Lung (tissue), 12 donors: Measurements from ENCODE around the gene CAPN2. TPM values are rescaled to one million over a fixed set of nuclear protein-coding genes. Genes with fewer than 3 reads are reported as not detected.

Experiments used
- ATAC-seq: fragments of 200-7000 bp; cut with Tn5 transposase; one replicate; pipeline ENCODE4 v1.9.1; 2020; ENCODE audit warnings: moderate number of reproducible peaks; ENCODE audit not compliant: insufficient read depth, low FRiP score
- DNase-seq, 3 donors: peaks; one replicate each; pipeline ENCODE4 v3.0.0-alpha.2; 2013 to 2017
- H3K27ac ChIP-seq, 2 donors: one replicate each; pipeline ENCODE4 v1.5.1; 2013; ENCODE audit warnings: mild to moderate bottlenecking in 2 of 2, moderate library complexity in 2 of 2, control low read depth in 1 of 2, inconsistent platforms in 1 of 2, low read depth in 1 of 2, low read length in 1 of 2
- H3K27me3 ChIP-seq, 3 donors: one replicate each; pipeline ENCODE4 v1.5.1; 2013; ENCODE audit warnings: low read length in 2 of 3; ENCODE audit not compliant: control insufficient read depth in 3 of 3, insufficient read depth in 3 of 3
- H3K36me3 ChIP-seq, 4 donors: one replicate each; pipeline ENCODE4 v1.5.1; 2013; ENCODE audit warnings: low read length in 4 of 4, mild to moderate bottlenecking in 1 of 4, moderate library complexity in 1 of 4; ENCODE audit not compliant: control insufficient read depth in 4 of 4, insufficient read depth in 4 of 4
- H3K4me1 ChIP-seq, 5 donors: one replicate each; pipeline ENCODE4 v1.5.1; 2013; ENCODE audit warnings: low read length in 5 of 5, mild to moderate bottlenecking in 2 of 5, moderate library complexity in 1 of 5; ENCODE audit not compliant: control insufficient read depth in 5 of 5, insufficient read depth in 5 of 5
- H3K4me3 ChIP-seq: one replicate; pipeline ENCODE4 v1.5.1; 2013; ENCODE audit warnings: mild to moderate bottlenecking, control low read depth, moderate library complexity
- H3K9ac ChIP-seq, 2 donors: one replicate each; pipeline ENCODE4 v1.5.1; 2013; ENCODE audit warnings: low read length in 2 of 2, control low read depth in 1 of 2; ENCODE audit not compliant: insufficient read depth in 1 of 2
- H3K9me3 ChIP-seq, 4 donors: one replicate each; pipeline ENCODE4 v1.5.1; 2013; ENCODE audit warnings: low read length in 3 of 4, mild to moderate bottlenecking in 1 of 4, moderate library complexity in 1 of 4; ENCODE audit not compliant: control insufficient read depth in 4 of 4, insufficient read depth in 3 of 4
- WGBS, 2 donors: extraction: QIAGEN DNeasy Blood & Tissue Kit; methylation state at CpG; one replicate each; pipeline ENCODE4 v1.1.7; 2013; 5-methylcytosine and 5-hydroxymethylcytosine counted together
- polyA plus RNA-seq, 2 donors: library from polyadenylated mRNA; stranded (reverse); fragments of 200-250 nt; gene quantifications; one replicate each; pipeline ENCODE4 v1.2.1, GENCODE V29; 2013
- total RNA-seq, 2 donors: library from RNA; depleted of rRNA in 1 of 2; stranded (reverse); fragments of >200 nt in 1 of 2; gene quantifications; one replicate each; pipeline ENCODE4 v1.2.1, GENCODE V29; 2014 to 2021
- TF ChIP-seq, protein P1 (sequence below): IDR thresholded peaks from 2 replicates; pipeline ENCODE4 v1.5.1; 2012; ENCODE audit warnings: mild to moderate bottlenecking; ENCODE audit errors: control extremely low read depth, extremely low read depth
- donor health status: control.
- donor health status: control.
- donor health status: Bipolar disorder and iron deficiency.
- donor health status: healthy.
- donor health status: DM: yes; HTN: yes; CAD: no.

CAPN2 gene
- total and polyA plus RNA-seq, 4 donors: 144 to 353 (median 168) TPM

DNA sequence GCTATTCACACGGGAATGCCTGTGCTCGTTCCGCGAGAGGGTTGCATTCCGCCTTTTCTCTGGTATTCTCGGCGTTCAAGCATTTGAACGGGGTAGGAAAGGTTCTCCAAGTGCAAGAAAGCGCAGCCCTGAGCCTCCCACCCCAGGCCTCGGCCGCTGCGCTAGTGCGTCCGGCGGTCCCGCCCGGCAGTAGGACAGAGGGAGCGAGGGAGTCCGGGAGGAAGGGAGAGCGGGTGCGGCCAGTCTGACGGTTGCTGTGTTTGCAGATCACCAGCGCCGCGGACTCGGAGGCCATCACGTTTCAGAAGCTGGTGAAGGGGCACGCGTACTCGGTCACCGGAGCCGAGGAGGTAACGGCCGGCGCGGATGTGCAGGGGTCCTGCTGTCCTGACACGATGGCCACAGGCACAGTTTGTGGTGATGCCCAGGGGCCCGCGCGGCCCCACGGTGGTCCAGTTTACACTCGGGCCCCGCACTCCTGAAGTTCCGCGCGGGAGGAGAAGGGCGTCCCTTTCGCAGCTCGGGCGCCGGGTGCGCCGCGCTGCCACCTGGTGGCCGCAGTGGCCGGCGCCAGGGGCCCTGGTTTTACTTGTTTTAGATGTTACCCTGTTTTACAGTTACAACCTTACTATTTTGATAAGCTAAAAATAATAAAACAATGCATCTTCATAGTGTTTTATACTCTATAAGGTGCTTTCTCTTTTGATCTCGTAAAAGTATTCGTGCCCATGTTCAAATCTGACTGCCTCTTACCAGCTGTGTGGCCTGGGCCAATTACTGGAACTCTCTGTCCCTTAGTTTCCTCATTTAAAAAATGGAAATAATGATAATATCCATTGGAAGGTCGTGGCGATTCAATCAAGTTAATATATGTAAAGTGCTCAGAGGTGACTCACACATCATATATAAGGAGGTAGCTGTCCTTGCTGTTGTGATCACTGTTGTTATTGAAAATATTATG is 36.7 kb downstream of the CAPN2 start:
- TF ChIP-seq, protein P1, sequence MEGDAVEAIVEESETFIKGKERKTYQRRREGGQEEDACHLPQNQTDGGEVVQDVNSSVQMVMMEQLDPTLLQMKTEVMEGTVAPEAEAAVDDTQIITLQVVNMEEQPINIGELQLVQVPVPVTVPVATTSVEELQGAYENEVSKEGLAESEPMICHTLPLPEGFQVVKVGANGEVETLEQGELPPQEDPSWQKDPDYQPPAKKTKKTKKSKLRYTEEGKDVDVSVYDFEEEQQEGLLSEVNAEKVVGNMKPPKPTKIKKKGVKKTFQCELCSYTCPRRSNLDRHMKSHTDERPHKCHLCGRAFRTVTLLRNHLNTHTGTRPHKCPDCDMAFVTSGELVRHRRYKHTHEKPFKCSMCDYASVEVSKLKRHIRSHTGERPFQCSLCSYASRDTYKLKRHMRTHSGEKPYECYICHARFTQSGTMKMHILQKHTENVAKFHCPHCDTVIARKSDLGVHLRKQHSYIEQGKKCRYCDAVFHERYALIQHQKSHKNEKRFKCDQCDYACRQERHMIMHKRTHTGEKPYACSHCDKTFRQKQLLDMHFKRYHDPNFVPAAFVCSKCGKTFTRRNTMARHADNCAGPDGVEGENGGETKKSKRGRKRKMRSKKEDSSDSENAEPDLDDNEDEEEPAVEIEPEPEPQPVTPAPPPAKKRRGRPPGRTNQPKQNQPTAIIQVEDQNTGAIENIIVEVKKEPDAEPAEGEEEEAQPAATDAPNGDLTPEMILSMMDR: peak; percentile 79
- peaks cover 0 to 15% (median 5%) of the 10 kb centered on the region in 5 donors for H3K4me1 ChIP-seq
- H3K9me3 ChIP-seq: no peaks in the 10 kb centered on the region
- DNase-seq: peak; percentile 70 to 79 (median 76)
- peak overlapping the region; percentile 29 for H3K4me3 ChIP-seq
- H3K9ac ChIP-seq: no peak overlapping the region
- peak overlapping the region; percentile 52 to 88 for H3K27ac ChIP-seq
- 6 to 16% methylated on average over 57 to 61 of the region's 61 CpGs for WGBS, 2 donors
- H3K36me3 ChIP-seq: peaks cover 14 to 60% (median 37%) of the 10 kb centered on the region in 4 donors
- ATAC-seq: peak; percentile 84
- no peaks in the 10 kb centered on the region for H3K27me3 ChIP-seq

DNA sequence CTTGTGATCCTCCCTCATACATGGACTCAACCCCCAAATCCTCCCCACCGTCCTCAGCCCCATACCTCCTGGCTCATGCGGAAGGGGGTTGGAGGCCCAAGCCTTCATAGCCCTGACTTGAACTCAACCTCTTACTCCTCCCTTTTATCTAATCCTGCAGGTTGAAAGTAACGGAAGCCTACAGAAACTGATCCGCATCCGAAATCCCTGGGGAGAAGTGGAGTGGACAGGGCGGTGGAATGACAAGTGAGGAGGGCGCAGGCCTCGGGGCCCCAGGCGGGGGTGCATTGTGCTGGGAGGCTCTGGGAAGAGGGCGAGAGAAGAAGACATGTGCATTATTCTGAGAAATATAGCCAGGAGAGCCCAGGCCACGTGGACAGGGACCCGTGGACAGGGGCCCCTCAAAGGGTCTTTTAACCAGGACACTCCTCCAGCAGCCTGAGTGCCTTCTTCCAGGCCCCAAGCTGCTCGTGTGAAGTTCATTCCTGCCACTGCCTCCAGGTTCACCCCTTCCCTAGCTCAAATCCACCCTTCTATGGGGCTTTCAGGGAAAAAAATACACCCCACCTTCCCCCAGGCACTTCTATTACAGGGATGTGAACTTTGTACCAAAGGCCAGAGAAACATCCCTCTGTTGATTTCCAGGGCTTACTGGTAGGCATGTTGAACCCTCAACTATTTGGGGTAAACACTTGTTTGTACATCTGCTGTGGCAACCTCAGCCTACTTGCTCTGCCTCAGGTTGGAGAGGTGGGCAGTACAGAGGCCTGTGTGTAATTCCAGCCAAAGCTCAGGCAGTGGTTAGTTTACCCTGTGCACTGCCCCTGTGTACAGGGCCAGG is 38.6 kb downstream of the CAPN2 start:
- H3K9ac ChIP-seq: no peak overlapping the region

DNA sequence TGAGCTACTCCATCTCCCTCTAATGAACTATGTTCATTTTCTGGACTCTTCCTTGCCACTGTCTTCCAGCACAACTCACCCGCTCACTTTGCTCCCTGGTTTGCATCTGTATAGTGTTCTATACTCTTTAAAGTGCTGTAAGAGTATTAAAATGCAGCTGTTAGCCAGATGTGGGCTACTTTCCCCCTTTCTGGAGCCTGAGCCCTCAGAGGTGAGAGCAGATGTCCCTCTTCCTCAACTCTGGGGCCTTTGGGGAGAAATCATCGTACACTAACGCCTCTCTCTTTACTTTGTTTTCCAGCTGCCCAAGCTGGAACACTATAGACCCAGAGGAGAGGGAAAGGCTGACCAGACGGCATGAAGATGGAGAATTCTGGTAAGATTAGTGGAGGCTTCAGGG is 39.4 kb downstream of the CAPN2 start:
- TF ChIP-seq, protein P1: no peak
- Histone ChIP-seq H3K4me1 (peaks cover 0 to 15% (median 5%) of the 10 kb centered on the region in 5 donors), H3K9me3 (no peaks in the 10 kb centered on the region), H3K36me3 (peaks cover 14 to 65% (median 39%) of the 10 kb centered on the region in 4 donors), H3K4me3 (no peak overlapping the region), H3K27ac (no peak overlapping the region), H3K27me3 (no peaks in the 10 kb centered on the region), H3K9ac (no peak overlapping the region)
- ATAC-seq (no peak), DNase-seq (no peak)
- WGBS, 2 donors: 94% methylated on average over 4 of the region's 4 CpGs

More for the DNA sequence above, 38.6 kb downstream of the CAPN2 start:
- 95 to 99% methylated on average over 13 of the region's 13 CpGs for WGBS, 2 donors
- DNase-seq (no peak), ATAC-seq (no peak)
- Histone ChIP-seq H3K27ac (no peak overlapping the region), H3K4me1 (peaks cover 0 to 15% (median 5%) of the 10 kb centered on the region in 5 donors), H3K9me3 (no peaks in the 10 kb centered on the region), H3K4me3 (no peak overlapping the region), H3K27me3 (no peaks in the 10 kb centered on the region), H3K36me3 (peaks cover 14 to 62% (median 38%) of the 10 kb centered on the region in 4 donors)
- TF ChIP-seq, protein P1: no peak
